ENCODE measurements around the gene PEA15. TPM values are rescaled to one million over a fixed set of nuclear protein-coding genes. Genes with fewer than 3 reads are reported as not detected.
A peak's percentile ranks its signal among the peaks of the same experiment; 100 is the strongest.

PEA15 gene
- total and polyA plus RNA-seq, 9 of the 15 experiments (the other 6 are each of a cell fraction or from before 2014, with no cell fraction given): 8.2 to 175 (median 35.4) TPM

DNA sequence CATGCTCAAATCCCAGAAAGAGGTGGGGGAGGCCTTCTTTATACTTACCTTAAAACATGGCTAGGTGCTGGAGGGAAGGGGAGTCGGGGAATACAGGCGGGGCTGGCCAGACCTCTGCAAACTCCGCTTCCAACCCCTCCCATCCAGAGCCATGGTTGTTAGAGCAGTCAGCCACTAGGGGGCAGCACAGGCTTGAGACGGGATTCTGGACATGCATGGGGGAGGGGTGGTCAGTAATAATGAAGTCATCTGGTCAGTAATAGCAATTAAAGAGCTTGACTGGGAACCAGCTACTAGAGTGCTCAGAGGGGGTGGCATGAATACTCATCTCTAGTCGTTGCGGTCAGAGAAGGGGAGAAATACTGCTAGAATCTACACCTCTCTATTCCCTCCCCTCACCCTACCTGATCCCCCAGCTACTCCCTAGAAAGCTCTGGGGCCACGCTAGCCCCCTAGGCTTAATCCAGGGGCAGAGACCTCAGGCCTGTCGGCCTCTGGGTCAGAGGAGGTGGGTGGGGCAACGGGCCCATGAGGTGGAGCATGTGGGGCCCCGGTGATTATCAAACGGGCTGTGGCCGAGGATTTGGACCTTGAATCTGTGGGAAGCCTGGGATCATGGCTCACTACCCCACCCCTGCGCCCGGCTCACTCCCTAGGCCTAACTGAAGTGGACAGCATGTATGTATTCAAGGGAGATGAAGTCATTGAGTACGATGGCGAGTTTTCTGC is 11.9 kb upstream of the PEA15 start (continued):
- TF ChIP-seq, protein P1, sequence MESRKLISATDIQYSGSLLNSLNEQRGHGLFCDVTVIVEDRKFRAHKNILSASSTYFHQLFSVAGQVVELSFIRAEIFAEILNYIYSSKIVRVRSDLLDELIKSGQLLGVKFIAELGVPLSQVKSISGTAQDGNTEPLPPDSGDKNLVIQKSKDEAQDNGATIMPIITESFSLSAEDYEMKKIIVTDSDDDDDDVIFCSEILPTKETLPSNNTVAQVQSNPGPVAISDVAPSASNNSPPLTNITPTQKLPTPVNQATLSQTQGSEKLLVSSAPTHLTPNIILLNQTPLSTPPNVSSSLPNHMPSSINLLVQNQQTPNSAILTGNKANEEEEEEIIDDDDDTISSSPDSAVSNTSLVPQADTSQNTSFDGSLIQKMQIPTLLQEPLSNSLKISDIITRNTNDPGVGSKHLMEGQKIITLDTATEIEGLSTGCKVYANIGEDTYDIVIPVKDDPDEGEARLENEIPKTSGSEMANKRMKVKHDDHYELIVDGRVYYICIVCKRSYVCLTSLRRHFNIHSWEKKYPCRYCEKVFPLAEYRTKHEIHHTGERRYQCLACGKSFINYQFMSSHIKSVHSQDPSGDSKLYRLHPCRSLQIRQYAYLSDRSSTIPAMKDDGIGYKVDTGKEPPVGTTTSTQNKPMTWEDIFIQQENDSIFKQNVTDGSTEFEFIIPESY (CRISPR knock-in tag; IDR thresholded peaks at IDR 0.05): peak; percentile 34; the same call in 1 of the 2 replicates
- TF ChIP-seq, protein P2, sequence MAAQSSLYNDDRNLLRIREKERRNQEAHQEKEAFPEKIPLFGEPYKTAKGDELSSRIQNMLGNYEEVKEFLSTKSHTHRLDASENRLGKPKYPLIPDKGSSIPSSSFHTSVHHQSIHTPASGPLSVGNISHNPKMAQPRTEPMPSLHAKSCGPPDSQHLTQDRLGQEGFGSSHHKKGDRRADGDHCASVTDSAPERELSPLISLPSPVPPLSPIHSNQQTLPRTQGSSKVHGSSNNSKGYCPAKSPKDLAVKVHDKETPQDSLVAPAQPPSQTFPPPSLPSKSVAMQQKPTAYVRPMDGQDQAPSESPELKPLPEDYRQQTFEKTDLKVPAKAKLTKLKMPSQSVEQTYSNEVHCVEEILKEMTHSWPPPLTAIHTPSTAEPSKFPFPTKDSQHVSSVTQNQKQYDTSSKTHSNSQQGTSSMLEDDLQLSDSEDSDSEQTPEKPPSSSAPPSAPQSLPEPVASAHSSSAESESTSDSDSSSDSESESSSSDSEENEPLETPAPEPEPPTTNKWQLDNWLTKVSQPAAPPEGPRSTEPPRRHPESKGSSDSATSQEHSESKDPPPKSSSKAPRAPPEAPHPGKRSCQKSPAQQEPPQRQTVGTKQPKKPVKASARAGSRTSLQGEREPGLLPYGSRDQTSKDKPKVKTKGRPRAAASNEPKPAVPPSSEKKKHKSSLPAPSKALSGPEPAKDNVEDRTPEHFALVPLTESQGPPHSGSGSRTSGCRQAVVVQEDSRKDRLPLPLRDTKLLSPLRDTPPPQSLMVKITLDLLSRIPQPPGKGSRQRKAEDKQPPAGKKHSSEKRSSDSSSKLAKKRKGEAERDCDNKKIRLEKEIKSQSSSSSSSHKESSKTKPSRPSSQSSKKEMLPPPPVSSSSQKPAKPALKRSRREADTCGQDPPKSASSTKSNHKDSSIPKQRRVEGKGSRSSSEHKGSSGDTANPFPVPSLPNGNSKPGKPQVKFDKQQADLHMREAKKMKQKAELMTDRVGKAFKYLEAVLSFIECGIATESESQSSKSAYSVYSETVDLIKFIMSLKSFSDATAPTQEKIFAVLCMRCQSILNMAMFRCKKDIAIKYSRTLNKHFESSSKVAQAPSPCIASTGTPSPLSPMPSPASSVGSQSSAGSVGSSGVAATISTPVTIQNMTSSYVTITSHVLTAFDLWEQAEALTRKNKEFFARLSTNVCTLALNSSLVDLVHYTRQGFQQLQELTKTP (IDR thresholded peaks at IDR 0.05; ENCODE audit: low read depth in 1 of 2, partially characterized antibody in 2 of 2): no peak
- no peak for TF ChIP-seq ATF1 (CRISPR knock-in tag; IDR thresholded peaks at IDR 0.05)
- TF ChIP-seq ATF1 (tag; IDR thresholded peaks at IDR 0.05): 0 out of 2 replicates have a peak, but pooled peaks have one; percentile 35
- no peak for TF ChIP-seq POLR2AphosphoS5 (IDR thresholded peaks at IDR 0.05; ENCODE audit: control insufficient read depth, insufficient read depth, low read depth, low read length)
- TF ChIP-seq, protein P3, sequence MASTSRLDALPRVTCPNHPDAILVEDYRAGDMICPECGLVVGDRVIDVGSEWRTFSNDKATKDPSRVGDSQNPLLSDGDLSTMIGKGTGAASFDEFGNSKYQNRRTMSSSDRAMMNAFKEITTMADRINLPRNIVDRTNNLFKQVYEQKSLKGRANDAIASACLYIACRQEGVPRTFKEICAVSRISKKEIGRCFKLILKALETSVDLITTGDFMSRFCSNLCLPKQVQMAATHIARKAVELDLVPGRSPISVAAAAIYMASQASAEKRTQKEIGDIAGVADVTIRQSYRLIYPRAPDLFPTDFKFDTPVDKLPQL (IDR thresholded peaks at IDR 0.05; ENCODE audit: extremely low read depth, insufficient read length): no peak
- peak; percentile 90 for TF ChIP-seq SMC3 (conservative IDR thresholded peaks at IDR 0.05; ENCODE audit: insufficient read depth, low read depth, low read length)
- TF ChIP-seq JUND (IDR thresholded peaks at IDR 0.05; ENCODE audit: borderline replicate concordance, low read depth, low read length): peak; percentile 90
- peak; percentile 89 for TF ChIP-seq JUND (tag; IDR thresholded peaks at IDR 0.05; ENCODE audit: borderline replicate concordance, low read depth, low read length)
- TF ChIP-seq ZNF324 (CRISPR knock-in tag; IDR thresholded peaks at IDR 0.05): no peak
- no peak for TF ChIP-seq ZNF253 (CRISPR knock-in tag; conservative IDR thresholded peaks at IDR 0.05)
- no peak for TF ChIP-seq ZKSCAN1 (IDR thresholded peaks at IDR 0.05; ENCODE audit: low read depth, low read length)
- TF ChIP-seq HCFC1 (IDR thresholded peaks at IDR 0.05; ENCODE audit: low read depth, low read length): peak; percentile 38; the same call in 1 of the 2 replicates
- TF ChIP-seq THAP12 (CRISPR knock-in tag; IDR thresholded peaks at IDR 0.05): 0 out of 2 replicates have a peak, but pooled peaks have one; percentile 5
- TF ChIP-seq TFAP4 (CRISPR knock-in tag; IDR thresholded peaks at IDR 0.05; ENCODE audit: borderline replicate concordance): peak; percentile 64; the same call in 1 of the 2 replicates
- peak; percentile 84 for TF ChIP-seq JUN (IDR thresholded peaks at IDR 0.05; ENCODE audit: borderline replicate concordance, low read depth, low read length)
- TF ChIP-seq JUN (CRISPR knock-in tag; IDR thresholded peaks at IDR 0.05; ENCODE audit: borderline replicate concordance): peak; percentile 94; the same call in 1 of the 2 replicates
